GM12865 (cell line): Measurements from ENCODE around the gene ZNF74.
"Not testable (repeated sequence)": the region's sequence is repeated elsewhere in the genome, so short reads cannot be mapped to it uniquely, and the experiment has no call there.

ENCODE experiments used
- DNase-seq: peaks from one replicate; pipeline ENCODE4 v3.0.0; 2010; ENCODE audit warnings: low read depth
- H3K4me3 ChIP-seq: 2 replicates; pipeline ENCODE4 v1.5.1; 2011; ENCODE audit warnings: mild to moderate bottlenecking, low read depth, low read length, control low read depth
- TF ChIP-seq, protein P1 (sequence below): IDR thresholded peaks from 2 replicates; pipeline ENCODE4 v1.5.1; 2011; ENCODE audit warnings: low read length, control low read depth, low read depth, inconsistent platforms; ENCODE audit not compliant: insufficient read depth; ENCODE audit errors: missing control alignments

The ZNF74 gene

DNA sequence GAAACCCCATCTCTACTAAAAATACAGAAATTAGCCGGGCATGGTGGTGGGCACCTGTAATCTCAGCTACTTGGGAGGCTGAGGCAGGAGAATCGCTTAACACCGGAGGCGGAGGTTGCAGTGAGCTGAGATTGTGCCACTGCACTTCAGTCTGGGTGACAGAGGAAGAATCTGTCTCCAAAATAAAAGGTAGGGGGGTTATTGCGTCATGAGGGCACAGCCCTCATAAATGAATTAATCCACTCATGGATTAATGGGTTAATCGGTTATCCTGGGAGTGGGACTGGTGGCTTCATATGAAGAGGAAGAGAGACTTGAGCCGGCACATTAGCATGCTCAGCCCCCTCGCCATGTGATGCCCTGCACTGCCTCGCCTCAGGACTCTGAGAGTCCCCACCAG, 25.1 kb upstream of the ZNF74 start:
- H3K4me3 ChIP-seq, DNase-seq: not testable (repeated sequence)

GRCh38 chr22:20371687-20372086, 22.3 kb upstream of the ZNF74 start:
- not testable (repeated sequence) for DNase-seq

GRCh38 chr22:20372406-20372854, 21.5 kb upstream of the ZNF74 start:
- not testable (repeated sequence) for DNase-seq, H3K4me3 ChIP-seq

More at GRCh38 chr22:20371687-20372086, 22.3 kb upstream of the ZNF74 start:
- H3K4me3 ChIP-seq, result not testable (repeated sequence)

DNA sequence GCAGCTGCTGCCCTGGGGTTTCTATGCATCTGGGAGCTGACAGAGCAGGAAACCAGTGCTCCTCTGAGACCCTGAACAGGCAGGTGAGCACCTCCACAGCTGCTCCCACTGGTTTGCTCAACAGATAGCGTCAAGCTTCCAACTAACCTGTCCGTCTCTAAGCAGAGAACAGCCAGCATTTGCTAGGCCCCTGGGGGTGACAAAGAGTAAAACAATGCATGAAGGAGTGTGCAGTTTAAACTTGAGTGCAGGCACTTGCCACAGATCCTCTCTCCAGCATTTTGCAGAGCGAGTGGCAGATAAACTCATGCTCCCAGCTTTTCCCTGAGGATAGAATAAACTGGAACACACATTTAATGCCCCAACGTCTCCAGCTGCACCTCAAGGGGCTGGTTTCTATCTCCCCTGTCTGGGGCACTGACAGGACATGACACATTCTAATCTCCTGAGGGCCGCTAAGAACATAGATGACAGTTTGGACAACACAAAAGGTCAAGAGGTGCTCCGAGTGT, 20.7 kb upstream of the ZNF74 start:
- DNase-seq, H3K4me3 ChIP-seq: not testable (repeated sequence)

- not testable (repeated sequence) for H3K4me3 ChIP-seq, DNase-seq
Observed at GRCh38 chr22:20374130-20374529, 19.8 kb upstream of the ZNF74 start.

- H3K4me3 ChIP-seq, DNase-seq: not testable (repeated sequence)
Observed at GRCh38 chr22:20376281-20376680, 17.7 kb upstream of the ZNF74 start.

- DNase-seq, H3K4me3 ChIP-seq: not testable (repeated sequence)
Observed at GRCh38 chr22:20376983-20377382, 17.0 kb upstream of the ZNF74 start.

- H3K4me3 ChIP-seq, result no peak overlapping the region
- TF ChIP-seq, protein P1, sequence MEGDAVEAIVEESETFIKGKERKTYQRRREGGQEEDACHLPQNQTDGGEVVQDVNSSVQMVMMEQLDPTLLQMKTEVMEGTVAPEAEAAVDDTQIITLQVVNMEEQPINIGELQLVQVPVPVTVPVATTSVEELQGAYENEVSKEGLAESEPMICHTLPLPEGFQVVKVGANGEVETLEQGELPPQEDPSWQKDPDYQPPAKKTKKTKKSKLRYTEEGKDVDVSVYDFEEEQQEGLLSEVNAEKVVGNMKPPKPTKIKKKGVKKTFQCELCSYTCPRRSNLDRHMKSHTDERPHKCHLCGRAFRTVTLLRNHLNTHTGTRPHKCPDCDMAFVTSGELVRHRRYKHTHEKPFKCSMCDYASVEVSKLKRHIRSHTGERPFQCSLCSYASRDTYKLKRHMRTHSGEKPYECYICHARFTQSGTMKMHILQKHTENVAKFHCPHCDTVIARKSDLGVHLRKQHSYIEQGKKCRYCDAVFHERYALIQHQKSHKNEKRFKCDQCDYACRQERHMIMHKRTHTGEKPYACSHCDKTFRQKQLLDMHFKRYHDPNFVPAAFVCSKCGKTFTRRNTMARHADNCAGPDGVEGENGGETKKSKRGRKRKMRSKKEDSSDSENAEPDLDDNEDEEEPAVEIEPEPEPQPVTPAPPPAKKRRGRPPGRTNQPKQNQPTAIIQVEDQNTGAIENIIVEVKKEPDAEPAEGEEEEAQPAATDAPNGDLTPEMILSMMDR, result no peak
- DNase-seq, result no peak
Observed at GRCh38 chr22:20378110-20378509, 15.8 kb upstream of the ZNF74 start.

DNA sequence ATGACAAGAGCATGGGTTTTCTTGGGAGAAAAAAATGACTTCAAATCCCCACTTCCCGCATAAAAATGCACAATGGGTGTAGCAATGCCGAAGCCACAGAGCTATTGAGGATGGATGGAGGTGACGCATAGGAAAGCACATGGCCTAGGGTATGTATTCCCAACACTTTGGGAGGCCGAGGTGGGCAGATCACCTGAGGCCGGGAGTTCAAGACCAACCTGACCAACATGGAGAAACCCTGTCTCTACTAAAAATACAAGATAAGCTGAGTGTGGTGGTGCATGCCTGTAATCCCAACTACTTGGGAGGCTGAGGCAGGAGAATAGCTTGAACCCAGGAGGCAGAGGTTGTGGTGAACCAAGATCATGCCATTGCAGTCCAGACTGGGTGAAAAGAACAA, 15.3 kb upstream of the ZNF74 start:
- DNase-seq, H3K4me3 ChIP-seq: not testable (repeated sequence)

DNA sequence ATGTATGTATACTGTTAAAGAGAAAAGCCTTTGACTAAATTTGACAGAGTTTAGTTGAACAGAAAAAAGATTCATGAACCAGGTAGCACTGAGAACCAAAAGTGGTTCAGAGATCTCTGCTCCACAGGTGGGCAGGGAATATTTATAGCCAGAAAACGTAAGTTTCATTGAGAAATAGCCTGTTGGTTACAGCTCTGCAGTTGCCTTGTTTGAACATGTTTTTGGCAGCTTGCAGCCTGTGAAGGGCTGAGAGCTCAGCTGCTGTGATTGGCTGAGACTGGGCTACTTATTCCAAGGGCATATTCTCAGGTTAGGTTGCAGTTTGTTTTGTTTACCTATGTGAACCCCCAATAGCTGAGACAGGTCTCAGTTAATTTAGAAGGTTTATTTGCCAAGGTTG, 13.5 kb upstream of the ZNF74 start:
- TF ChIP-seq, protein P1, result no peak
- no peak overlapping the region for H3K4me3 ChIP-seq
- DNase-seq, result no peak

DNA sequence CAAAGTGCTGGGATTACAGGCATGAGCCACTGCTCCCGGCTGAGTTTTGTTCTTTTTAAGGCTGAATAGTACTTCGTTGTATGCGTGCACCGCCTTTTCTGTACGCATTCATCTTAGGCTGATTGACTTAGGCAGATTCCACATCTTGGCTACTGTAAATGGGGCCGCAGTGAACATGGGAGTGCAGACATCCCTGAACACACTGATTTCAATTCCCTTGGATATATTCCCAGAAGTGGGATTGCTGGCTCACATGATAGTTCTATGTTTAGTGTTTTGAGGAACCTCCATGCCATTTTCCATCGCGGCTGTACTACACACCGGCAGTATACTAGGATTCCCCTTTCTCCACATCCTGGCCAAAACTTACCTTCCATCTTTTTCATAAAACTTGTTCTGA, 10.4 kb upstream of the ZNF74 start:
- TF ChIP-seq, protein P1, result no peak
- DNase-seq, result no peak
- no peak overlapping the region for H3K4me3 ChIP-seq

DNA sequence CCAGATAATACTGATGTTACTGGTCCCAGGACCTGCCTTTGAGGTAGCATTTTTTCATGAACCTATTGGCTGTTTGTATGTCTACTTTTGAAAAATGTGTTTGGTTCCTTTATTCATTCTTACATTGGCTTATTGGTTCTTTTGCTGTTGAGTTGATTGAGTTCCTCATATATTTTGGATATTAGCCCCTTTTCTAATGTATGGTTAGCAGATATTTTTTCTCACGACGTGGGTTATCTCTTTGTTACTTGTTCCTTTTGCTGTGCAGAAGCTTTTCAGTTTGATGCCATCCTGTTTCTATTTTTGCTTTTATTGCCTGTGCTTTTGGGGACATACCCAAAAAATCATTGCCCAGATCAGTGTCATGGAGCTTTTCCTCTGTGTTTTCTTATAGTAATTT, 9.8 kb upstream of the ZNF74 start:
- no peak overlapping the region for H3K4me3 ChIP-seq
- no peak for DNase-seq
- TF ChIP-seq, protein P1, result no peak
